Fibroblast of skin of back (primary cell): ENCODE data around the gene CXCL14.

Experiments
- DNase-seq: peaks from one replicate; pipeline ENCODE4 v3.0.0-alpha.2; 2013

Gene CXCL14

DNA sequence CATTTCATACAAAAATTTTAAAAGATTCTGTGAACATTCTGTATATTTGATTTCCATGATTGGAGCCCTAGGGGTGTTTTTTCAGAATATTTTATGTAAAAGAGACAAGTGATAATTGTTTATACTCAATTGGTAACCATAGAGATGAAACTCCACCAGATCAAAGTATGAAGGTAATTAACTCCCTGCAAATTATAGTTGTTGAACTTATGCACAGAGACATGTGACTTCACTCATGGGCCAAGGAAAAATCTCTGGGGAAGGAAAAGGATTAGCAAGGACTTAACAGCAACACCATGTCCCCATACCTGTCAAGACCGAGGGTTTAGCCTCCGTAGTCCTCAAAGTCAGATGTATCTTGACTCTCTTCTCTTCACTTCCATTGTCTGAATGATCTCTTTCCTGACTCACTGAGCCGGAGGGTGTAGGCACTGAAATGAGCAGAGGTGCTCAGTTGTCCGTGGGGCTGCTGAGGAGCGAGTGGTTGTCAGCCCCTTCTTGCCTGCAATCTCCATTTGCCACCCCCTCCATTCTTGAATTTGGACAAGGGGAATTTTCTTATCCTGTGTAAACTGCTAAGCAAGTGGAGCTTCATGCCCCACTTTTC, 17.5 kb upstream of the CXCL14 start:
- no peak for DNase-seq

DNA sequence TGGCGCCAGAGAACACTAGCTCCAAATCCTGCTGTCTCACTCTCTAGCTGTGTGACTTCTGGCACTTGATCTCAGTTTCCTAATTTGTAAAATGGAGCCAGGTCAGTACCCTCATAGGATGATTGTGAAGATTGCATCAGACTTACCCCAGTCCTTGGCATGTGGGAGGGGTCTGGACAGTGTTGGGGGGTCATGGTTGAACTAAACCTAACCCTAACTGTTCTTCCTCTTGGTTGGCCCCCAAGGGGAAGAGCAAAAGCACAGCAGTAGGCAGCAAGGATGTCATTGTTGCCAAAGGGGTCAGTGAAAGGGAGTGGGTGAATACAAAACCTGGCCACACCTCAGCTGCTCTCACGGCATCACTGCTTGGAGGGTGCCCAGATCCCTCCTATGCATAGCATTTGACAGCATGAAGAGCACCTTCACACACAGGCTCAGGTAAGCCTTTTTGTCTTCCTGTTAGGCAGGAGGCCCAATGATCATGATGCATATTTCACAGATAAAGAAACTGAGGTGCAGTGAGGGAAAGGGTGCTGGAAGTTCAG, 15.7 kb upstream of the CXCL14 start:
- DNase-seq, result no peak

DNA sequence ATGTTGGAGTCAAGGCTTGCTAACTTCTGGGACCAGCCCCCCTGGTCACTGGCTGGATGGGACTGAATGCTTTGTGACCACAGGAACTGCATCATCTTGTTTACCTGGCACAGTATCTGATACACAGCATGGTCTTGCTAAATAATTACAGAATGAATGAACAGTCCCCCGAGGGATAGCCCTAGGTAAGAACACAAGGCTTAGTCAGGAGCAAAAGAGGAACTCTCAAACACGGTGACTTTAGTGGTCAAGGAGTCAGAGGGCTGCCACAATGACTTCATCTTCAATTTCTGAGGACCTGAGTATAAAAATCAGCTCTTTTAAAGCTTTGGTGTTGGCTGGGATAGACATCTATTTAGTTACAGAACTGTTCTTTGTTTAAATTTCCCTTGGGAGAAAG, 15.1 kb upstream of the CXCL14 start:
- DNase-seq, result no peak

DNA sequence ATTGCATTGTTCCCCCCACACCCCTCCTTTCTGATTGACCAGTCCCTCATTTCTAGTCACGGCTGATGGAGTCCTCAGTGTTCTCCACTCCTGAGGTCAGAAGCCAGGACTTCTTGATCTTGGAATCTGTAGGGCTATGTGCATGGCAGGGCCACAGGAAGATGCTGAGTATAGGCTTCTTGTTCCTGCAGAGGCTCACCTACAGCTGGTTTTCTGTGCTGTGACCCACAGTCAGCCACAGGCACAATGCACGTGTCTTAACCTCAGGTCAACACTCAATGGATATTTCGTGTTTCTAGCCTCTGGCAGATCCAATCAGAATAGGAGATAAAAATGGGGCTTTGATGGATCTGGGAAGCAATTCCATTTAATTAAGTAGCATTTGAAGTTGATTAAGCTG, 14.3 kb upstream of the CXCL14 start:
- DNase-seq, result no peak

DNA sequence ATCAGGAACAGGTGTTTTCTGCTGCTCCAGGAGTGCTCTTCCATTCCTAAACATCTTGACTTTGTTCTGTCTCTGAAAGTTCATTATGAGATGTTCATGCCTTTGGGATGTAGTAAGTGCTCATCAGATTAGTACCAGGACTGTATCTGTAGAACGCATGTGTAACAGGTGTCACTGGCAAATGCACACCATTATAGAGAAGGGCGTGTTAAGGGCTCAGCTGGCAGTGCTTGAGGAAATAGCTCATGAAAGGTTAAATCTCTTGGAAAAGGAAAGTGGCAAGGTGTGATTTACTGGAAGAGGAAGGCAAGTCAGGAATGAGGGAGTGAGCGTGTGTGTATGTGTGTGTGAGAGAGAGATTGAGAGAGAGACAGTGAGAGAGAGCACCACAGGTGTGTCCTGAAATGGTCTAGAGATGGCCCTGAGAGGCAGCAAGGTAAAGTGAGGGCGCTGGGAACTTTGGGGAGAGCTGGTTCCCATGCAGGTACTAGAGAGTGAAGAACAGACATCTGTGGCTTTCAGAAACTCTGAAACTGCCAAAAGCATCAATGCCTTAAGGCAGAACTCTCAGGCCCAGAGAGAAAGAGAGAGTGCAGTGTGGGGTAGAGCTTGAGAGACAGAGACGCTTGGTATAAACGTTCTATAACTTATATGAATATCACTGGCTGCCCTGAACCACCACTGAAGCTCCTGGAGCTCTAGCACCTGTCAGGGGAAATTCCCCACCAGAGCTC, 13.7 kb upstream of the CXCL14 start:
- DNase-seq, result no peak

DNA sequence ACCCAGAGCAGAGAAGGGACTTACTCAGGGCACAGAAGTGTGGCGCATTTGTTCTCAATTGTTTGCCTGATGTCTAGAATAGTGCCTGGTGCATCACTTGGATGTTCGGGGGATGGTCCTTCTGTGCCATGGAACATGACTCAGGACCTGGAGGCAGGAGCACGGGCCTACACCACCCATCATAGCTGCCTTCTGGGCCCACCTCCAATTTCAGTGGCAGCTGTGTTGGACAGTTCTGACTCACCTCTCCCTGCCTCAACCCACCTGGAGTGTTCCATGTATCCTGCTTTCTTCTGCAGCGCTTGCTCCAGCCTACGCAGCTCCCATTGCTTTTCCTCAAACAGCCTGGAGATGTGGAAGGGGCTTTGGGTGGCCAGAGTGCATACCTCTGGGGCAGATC, 12.5 kb upstream of the CXCL14 start:
- no peak for DNase-seq

DNA sequence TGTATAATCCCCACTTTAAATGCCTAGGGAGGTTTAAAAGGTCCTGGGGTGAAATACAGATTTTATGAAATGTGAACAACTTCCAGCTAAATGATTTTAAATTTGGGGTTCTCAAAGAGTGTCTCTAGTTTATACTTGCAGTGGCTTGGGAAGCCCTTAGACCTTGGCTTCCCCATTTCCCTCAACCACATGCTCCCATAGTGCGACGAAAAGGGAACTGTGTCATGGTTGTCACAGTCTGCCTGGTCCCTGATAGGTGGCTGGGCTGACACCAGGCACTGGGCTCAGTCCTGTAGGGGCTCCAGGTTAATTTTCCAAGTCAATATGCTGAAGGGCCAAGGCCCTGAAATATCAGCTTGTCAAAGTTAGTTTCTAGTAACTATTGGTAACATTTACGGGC, 10.4 kb upstream of the CXCL14 start:
- no peak for DNase-seq

DNA sequence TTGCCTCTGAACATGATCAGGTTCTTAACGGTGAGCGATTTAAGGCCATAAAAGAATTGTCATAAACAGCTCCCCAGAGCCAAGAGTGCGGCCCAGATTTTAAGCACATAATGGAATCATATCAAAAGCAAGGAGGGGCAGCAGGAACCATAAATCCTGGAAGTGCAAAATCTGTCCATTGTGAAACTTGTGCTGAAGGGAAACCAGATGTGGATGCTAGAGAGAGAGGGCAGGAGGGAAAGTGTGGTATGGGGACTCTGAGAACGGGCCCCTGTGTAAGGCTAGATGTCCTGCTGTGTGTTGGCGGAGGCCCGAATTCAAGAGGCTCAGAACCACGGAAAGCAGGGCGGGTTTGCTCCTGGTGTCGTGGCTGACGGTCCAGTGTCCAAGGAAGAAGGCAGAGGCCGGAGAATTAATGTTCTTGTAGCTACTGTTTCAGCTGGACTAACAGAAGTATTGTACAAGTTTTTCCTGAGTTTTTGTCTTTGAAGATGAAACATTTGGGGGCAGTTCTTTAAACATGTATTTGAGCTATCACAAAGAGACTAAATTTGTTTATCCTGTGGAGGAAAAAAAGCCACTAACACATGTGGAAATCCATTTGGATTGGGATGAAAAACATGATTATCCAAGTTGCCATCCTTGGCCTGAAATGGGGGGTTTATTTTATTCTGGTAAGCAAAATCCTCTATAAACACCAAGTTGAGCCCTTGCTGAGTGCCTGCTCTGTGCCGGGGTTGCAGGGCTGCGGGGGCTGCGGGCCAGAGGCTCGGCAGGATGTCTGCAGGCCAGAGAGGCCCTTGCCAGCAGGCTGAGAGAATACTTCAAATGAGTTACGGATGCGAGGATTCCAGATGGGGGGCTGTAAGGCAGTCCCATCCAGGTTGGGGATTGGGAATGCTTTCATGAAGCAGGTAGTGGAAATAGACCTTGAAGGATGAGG, 9.2 kb upstream of the CXCL14 start:
- DNase-seq, result no peak

DNA sequence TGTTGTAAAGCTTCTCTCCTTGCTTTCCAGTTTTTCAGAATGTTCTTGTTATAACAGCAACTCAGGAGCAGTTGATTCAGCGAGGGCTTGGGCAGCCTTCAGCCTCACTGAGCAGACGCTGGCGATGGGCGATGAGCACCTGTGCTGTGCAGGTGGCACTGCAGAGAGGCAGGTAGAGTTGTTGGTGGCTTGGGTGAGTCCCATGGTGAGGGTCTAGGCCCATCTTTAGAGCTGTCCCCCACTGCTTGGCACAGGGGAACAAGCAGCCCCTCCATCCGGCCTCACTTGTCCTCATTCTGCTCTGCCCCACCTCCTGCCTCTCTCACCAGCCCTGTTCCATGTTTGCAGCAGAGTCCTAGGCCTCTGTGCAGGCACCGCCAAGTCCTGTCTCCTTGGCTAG, 6.1 kb upstream of the CXCL14 start:
- DNase-seq, result no peak

DNA sequence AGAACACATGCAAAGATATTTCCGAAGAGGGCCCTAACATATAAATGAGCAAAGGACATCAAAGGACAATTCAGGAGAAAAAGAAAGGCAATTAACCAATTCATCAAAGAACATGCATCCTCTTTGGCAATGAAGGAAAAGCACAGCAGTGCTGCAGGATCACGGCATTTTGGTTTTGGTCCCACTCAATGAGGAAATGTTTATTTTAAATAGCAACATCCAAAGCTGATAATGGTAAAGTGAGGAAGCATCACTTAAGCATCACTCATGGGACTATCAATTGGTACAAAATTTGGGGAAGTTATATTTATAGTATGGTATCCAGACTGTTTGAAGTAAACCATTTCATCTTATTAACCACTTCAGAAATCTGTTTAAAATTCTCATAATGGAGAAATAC, 5.5 kb upstream of the CXCL14 start:
- no peak for DNase-seq

DNA sequence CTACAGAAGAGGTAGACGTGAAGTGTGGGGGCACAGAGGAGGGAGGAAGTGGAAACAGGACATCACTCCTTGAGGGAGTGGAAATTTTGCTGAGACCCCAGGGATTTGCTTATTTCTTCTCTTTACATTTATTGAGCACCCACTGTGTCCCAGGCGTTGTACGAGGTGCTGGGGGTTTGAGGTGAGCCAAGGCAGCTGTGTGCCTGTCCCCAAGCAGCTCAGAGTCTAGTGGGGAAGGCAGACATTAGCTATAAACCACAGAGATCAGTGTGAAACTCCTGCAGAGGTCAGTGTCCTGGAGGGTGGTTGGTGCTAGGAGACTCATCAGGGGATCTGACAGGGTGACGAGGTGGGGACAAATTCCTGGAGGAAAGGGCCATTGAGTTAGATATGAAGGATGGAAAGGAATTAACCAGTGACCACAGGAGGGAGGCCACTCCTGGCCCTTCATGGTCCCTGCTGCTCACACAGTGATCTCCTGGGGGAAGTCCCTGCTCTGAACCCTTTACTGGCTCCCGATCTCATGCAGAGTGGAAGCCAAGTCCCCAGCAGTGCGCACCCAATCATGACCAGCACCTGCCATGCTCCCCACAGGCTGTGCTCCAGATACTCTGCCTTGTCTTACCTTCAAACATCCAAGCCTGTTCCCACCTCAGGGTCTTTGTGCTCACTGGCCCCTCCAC, 3.4 kb upstream of the CXCL14 start:
- no peak for DNase-seq

DNA sequence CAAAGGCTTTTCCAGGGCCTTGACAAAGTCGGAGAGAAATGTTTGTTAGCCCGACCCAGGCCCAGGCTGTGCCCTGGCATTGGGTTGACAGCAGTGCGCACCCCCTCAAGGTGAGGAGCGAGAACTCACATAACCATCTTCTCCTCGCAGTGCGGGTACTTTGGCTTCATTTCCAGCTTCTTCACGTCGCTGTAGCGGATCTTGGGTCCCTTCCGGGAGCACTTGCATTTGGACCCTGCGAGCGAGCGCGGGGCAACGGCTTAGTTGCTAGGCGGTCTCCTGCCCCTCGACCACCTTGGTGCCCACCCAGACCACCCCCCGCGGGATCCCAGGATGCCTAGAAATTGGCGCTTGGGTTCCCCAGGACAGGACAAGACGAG, 496 bp downstream of the CXCL14 start:
- no peak for DNase-seq

DNA sequence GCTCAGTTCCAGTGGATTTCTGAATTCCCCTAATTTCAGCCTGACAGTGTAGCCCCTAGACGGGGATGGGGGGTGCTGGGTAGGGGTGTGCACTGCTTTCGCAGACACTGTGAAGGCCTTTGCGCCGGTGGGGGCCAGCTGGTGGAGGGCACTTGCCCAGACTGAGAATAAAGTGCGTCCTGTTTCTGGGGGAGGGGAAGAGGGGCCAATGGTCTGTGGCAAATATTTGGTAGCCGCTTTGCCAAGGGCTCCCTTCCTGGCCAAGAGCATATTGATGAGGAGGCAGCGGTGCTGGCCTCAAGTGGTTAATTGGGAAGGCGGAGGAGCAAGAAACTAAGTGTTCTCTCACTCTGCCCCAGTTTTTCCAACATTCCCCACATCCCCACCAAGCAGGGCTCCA, 1.4 kb downstream of the CXCL14 start:
- no peak for DNase-seq

DNA sequence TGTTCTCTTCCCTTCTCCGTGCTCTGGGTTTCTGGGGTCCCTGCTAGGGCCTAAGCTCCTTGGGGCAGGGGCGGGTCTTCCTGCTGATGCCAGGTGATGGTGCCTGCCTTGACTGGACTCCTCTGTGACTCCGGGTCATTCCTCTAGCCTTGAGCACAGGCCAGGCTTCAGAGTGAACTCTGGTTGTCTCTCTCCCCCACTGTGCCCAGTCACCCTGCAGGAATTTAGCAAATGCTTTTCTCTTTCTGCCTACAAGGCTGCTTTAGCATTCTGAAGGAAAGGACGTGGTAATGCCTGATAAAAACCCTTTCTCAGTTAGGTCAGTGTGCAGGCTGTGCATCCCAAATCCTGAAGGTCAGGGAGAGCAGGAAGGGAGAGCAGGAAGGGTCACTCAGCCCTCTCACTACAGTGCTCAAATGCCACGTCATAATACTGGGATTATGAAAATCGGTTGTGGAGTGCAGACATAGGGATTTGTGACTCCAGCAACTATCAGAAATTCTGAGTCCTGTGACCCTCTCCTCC, 2.7 kb downstream of the CXCL14 start:
- DNase-seq, result peak; percentile 81

DNA sequence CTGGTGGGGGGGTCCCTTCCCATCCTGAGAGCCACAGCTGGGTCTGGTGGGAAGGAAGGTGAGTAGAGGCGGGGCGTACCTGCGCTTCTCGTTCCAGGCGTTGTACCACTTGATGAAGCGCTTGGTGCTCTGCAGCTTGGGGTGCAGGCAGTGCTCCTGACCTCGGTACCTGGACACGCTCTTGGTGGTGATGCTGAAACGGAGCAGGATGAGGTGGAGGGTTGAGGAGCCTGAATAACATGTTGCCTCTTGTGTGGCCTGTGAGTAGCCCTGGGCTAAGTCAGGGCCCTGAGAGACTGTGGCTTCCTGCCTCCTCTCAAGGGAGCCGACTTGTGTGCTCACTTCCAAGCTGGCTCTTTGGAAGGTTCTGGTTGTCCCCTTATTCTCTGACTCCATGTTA, 4.3 kb downstream of the CXCL14 start:
- DNase-seq, result no peak

DNA sequence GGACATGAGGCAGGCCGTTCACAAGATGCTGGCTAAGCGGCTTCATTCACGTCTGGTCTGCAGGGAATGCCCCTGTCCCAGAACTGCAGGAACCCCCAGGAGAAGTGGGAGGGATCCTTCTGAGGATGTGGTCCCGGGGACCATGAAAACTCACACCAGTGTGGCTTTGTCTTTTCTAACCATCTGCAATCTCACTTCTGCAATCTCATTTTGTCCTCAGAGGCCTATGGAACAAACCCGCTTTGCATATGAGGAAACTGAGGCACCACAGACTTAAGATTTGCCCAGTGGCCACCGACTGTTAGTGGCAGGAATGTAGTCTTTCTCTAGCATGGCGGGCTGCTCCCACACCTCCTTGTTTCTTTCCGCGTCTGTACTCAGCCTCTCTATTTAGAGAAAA, 6.9 kb downstream of the CXCL14 start:
- no peak for DNase-seq

DNA sequence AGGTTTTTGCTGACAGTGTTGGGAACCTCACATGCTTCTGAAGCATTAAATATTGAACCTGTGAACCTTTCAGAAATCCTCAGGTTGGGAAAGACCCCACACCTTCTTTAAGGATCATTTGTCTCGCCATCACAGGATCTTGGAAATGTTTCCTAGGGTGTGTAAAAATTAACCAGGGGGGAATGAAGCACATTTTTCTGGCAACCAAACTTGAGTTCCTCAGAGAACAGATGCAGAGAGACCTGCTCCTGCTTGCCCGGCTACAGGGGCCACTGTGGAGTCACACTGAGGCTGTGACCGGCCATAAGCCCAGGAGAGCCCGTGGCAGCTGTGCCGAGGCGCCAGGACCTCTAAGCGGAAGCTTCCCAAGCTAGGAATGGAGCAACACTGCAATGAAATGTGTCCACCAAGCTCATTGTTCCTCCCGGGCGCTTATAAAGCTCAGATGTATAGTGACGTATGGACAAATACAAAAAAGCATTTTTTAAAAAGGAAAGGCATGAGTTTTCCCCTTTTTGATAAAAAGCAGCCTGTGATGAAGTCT, 7.7 kb downstream of the CXCL14 start:
- no peak for DNase-seq

DNA sequence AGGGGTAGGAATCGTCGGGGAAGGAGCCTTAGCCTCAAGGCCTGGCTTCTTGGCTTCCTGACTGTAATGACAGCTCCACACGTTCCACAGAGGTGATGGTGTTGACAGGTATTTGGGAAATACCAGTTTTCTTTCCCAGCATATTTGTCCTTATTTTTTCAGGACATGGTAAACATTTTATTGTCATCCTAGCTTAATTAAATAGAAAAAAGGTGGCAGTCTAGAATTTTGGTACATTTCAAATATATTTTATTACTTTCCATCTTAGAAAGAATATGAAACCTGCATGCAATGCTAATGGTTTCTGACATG, 8.4 kb downstream of the CXCL14 start:
- DNase-seq, result no peak

DNA sequence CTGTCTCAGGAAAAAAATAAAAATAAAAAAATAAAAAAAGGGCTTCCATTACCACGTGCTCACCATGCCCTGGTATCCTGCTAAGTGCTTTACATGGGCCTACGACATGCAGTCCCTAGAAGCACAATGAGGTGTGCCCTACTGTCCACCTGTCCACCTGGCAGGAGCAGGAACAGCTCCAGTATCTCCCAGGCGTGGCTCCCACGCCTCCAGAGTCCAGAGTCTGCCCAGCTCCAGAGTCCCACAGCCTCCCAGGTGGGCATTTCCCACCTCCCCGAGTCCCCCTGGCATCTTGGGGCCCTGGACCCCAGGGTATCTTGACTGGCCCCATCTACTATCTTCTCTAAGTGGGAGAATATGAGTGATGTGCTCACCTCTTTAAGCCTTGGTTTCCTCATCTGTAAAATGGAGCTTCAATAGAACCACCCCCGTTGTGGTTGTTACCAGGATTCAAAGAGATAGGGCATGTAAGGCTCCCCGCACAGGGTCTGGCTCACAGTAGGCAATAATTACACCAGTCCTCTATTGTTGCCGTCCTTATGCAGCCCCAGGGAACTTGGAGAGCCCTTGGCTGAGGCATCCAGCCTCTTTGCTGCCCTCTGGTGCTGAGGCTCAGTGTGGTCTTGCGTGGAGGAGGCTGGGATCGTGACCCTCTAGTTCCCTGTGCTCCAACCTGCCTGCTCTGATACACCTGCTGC, 8.9 kb downstream of the CXCL14 start:
- peak; percentile 36 for DNase-seq

DNA sequence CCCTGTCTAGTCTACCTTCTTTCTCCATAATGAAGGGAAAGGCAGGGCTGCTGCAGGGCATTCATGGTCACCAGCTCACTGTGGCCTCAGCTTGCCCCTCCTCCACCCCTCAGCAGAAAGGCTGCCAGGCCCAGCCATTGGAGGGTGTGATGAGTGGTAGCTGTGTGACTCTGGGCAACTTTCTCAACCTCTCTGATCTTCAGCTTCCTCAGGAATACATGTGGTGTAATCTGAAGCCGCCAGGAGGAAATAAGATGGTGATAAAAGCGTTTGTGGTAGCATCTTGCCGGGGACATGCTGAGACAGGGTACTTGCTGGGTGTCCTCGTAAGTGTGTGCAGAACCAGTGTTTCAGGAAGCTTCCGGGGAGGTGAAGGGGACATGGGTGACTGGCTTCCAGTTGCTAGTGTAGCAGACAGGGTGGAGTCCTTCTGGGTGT, 9.8 kb downstream of the CXCL14 start:
- DNase-seq, result no peak

DNA sequence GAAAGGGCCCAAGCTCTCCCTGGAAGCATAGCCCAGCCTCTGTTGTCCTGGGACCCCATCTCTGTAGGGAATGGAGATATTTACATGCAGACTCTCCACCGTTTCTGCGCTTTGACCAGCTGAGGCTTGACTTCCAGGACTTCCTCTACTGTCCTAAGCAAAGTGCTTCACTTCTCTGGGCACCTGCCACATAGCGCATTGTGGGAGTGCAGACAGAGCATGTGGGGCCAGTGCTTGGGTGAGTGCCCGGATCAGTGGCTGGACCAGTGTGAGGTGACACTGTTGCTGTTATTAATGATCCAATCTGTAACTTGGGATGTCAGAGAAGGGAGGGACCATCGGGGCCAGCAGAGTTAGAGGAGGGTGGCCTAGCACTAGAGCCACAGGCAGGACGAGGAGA, 10.5 kb downstream of the CXCL14 start:
- no peak for DNase-seq

DNA sequence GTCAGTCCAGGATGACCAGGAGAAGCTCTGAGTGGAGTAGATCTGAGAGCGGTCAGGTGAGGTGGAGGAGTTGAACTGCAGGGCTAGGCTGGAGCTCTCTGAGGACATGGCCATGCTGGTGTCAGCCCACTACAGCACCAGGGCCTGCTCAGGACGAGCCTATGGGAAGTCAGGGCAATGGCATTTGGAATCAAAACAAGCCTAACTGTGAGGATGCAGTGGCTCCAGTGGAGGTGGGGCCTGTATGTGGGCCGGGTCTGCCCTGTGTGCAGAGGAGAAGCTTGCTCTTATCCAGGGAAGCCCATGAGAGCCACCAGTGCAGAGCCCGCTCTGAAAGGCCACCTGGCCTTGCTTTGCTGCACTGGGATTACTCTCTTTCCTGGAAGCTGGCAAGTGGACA, 11.1 kb downstream of the CXCL14 start:
- DNase-seq, result peak; percentile 71
